ENCODE measurements around the gene GASK1B. TPM values are rescaled to one million over a fixed set of nuclear protein-coding genes. Genes with fewer than 3 reads are reported as not detected.

Gene GASK1B
- total RNA-seq, 1 experiment from 2014 or later: 3.8 TPM

GRCh38 chr4:158190718-158191117 lies 17.9 kb upstream of the GASK1B start:
- no TSS peak for BruUV-seq (replicated peaks)
- no peaks in the 10 kb centered on the region for H3K9me3 ChIP-seq (ENCODE audit: low read depth, low read length, poor library complexity, severe bottlenecking)
- TF ChIP-seq CTCF (conservative IDR thresholded peaks at IDR 0.05; ENCODE audit: low read depth, low read length): no peak
- TF ChIP-seq EZH2 (IDR thresholded peaks at IDR 0.05; ENCODE audit: borderline replicate concordance, low read depth, low read length, poor library complexity, severe bottlenecking): no peak
- ChIA-PET CTCF (no interaction called here), POLR2A (ENCODE audit: low non-redundant PET) (no interaction called here)
- no peaks in the 10 kb centered on the region for H3K27me3 ChIP-seq (replicated peaks; ENCODE audit: insufficient read depth, low read depth, low read length, poor library complexity)
- DNase-seq (ENCODE audit: low spot score): no peak
- H3K27ac ChIP-seq (ENCODE audit: low read depth, low read length, poor library complexity, severe bottlenecking): no peak overlapping the region
- no peak overlapping the region for H3K4me3 ChIP-seq (ENCODE audit: low read depth, low read length, poor library complexity, severe bottlenecking)
- intact Hi-C loops (cut with micrococcal nuclease; ENCODE audit: unreplicated experiment): no loop called here
- no peaks in the 10 kb centered on the region for H3K36me3 ChIP-seq (ENCODE audit: insufficient read depth, low read length, poor library complexity, severe bottlenecking)
- no peaks in the 10 kb centered on the region for H3K4me1 ChIP-seq (ENCODE audit: insufficient read depth, low read length, poor library complexity, severe bottlenecking)

GRCh38 chr4:158189422-158189821 lies 16.6 kb upstream of the GASK1B start:
- TF ChIP-seq CTCF (conservative IDR thresholded peaks at IDR 0.05; ENCODE audit: low read depth, low read length) (no peak), EZH2 (IDR thresholded peaks at IDR 0.05; ENCODE audit: borderline replicate concordance, low read depth, low read length, poor library complexity, severe bottlenecking) (no peak)
- Histone ChIP-seq H3K9me3 (ENCODE audit: low read depth, low read length, poor library complexity, severe bottlenecking) (no peaks in the 10 kb centered on the region), H3K27me3 (replicated peaks; ENCODE audit: insufficient read depth, low read depth, low read length, poor library complexity) (no peaks in the 10 kb centered on the region), H3K27ac (ENCODE audit: low read depth, low read length, poor library complexity, severe bottlenecking) (no peak overlapping the region), H3K4me3 (ENCODE audit: low read depth, low read length, poor library complexity, severe bottlenecking) (no peak overlapping the region), H3K4me1 (ENCODE audit: insufficient read depth, low read length, poor library complexity, severe bottlenecking) (no peaks in the 10 kb centered on the region), H3K36me3 (ENCODE audit: insufficient read depth, low read length, poor library complexity, severe bottlenecking) (no peaks in the 10 kb centered on the region)
- no peak for DNase-seq (ENCODE audit: low spot score)
- BruUV-seq (replicated peaks): no TSS peak
- intact Hi-C loops (cut with micrococcal nuclease; ENCODE audit: unreplicated experiment): no loop called here
- ChIA-PET POLR2A (ENCODE audit: low non-redundant PET) (no interaction called here), CTCF (interaction anchor here (1.2 kb wide), 1 partner anchor 1362 kb away, joined by 8 read pairs; no protein-coding TSS in a partner anchor)

- H3K36me3 ChIP-seq (ENCODE audit: insufficient read depth, low read length, poor library complexity, severe bottlenecking): no peaks in the 10 kb centered on the region
- TF ChIP-seq EZH2 (IDR thresholded peaks at IDR 0.05; ENCODE audit: borderline replicate concordance, low read depth, low read length, poor library complexity, severe bottlenecking) (no peak), CTCF (conservative IDR thresholded peaks at IDR 0.05; ENCODE audit: low read depth, low read length) (no peak)
- no peak for DNase-seq (ENCODE audit: low spot score)
- ChIA-PET POLR2A (ENCODE audit: low non-redundant PET) (interaction anchor here (0.6 kb wide), 1 partner anchor 1155 kb away, joined by 4 read pairs; no protein-coding TSS in a partner anchor), CTCF (no interaction called here)
- no peak overlapping the region for H3K4me3 ChIP-seq (ENCODE audit: low read depth, low read length, poor library complexity, severe bottlenecking)
- no peaks in the 10 kb centered on the region for H3K4me1 ChIP-seq (ENCODE audit: insufficient read depth, low read length, poor library complexity, severe bottlenecking)
- intact Hi-C loops (cut with micrococcal nuclease; ENCODE audit: unreplicated experiment): no loop called here
- H3K9me3 ChIP-seq (ENCODE audit: low read depth, low read length, poor library complexity, severe bottlenecking): no peaks in the 10 kb centered on the region
- H3K27ac ChIP-seq (ENCODE audit: low read depth, low read length, poor library complexity, severe bottlenecking): no peak overlapping the region
- no peaks in the 10 kb centered on the region for H3K27me3 ChIP-seq (replicated peaks; ENCODE audit: insufficient read depth, low read depth, low read length, poor library complexity)
- no TSS peak for BruUV-seq (replicated peaks)
Measured at GRCh38 chr4:158186815-158187214, 14.0 kb upstream of the GASK1B start.

Measured in A673 (cell line).